ENCODE results near the gene EBF4.

The EBF4 gene

DNA sequence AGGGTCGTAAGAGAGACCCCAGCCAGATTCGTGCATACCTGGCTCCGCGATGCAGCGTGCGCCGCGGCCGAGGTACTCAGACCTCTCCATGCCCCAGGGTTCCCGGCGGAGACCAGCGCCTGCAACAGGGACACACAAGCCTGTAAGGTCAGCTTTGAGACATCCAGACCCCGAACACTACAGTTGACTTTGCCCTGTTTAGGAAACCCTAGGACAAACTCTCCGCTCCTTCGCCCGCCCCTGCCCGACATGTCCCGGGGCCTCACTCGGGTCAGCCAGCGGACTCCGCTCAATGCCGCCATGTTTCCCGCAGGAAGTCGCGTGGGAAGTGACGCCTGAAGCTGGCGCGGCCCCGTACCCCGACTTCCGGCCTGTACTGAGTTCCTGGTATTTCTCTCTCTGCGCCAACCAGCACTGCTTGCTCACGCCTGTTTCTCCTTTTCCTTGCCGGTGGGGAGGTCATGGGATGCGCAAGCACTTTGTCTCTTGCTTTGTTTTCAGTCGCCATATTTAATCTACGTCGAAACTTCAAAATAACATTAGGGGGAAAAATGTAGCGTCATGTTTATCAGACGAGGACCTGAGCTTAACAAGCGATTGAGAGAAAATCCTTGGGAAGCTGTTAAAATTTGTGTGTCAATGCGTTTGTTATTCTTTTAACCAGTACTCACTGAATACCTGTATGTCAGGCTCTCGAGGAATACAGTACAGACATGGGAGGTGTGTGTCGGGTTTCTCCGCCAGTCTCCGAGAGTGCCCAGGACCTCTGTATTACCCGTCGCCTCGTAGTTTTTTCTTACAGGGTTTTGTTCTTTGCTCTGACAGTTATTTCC lies 28.5 kb upstream of the EBF4 start, which contains the start of gene IDH3B:
Gene IDH3B (minus strand): TSS at position 330 of the 833 bp plus-strand sequence. CDS start 28 bp downstream, at position 302.
- H3K36me3 ChIP-seq (replicated peaks; ENCODE audit: low read depth, low read length) = peaks cover 22% of the 10 kb centered on the region
- no peaks in the 10 kb centered on the region for H3K27me3 ChIP-seq (ENCODE audit: low read depth, low read length)
- H3K27ac ChIP-seq (ENCODE audit: low read length) = peak within 1 kb of the TSS; percentile 73
- 0 out of 2 replicates have a peak, but pooled peaks cover 4% of the 10 kb centered on the region for H4K20me1 ChIP-seq (ENCODE audit: insufficient read depth, low read length)
- peak within 1 kb of the TSS; percentile 50 for H2AFZ ChIP-seq (ENCODE audit: low read depth, low read length)
- TF ChIP-seq, protein P1, sequence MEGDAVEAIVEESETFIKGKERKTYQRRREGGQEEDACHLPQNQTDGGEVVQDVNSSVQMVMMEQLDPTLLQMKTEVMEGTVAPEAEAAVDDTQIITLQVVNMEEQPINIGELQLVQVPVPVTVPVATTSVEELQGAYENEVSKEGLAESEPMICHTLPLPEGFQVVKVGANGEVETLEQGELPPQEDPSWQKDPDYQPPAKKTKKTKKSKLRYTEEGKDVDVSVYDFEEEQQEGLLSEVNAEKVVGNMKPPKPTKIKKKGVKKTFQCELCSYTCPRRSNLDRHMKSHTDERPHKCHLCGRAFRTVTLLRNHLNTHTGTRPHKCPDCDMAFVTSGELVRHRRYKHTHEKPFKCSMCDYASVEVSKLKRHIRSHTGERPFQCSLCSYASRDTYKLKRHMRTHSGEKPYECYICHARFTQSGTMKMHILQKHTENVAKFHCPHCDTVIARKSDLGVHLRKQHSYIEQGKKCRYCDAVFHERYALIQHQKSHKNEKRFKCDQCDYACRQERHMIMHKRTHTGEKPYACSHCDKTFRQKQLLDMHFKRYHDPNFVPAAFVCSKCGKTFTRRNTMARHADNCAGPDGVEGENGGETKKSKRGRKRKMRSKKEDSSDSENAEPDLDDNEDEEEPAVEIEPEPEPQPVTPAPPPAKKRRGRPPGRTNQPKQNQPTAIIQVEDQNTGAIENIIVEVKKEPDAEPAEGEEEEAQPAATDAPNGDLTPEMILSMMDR (IDR thresholded peaks at IDR 0.05; ENCODE audit: low read depth, low read length) = no peak
- TF ChIP-seq EZH2phosphoT487 (IDR thresholded peaks at IDR 0.05; ENCODE audit: low read depth) = no peak
- H3K9me3 ChIP-seq (ENCODE audit: insufficient read depth, low read length) = no peaks in the 10 kb centered on the region
- peak within 1 kb of the TSS; percentile 95 for H3K4me2 ChIP-seq (ENCODE audit: low read length)
- H3K9ac ChIP-seq (ENCODE audit: low read length) = peak within 1 kb of the TSS; percentile 84
- peaks cover 18% of the 10 kb centered on the region for H3K79me2 ChIP-seq (ENCODE audit: low read length)
- H3K4me3 ChIP-seq (ENCODE audit: low read length) = peak within 1 kb of the TSS; percentile 89
- H3K4me1 ChIP-seq (ENCODE audit: low read length) = peaks cover 11% of the 10 kb centered on the region

DNA sequence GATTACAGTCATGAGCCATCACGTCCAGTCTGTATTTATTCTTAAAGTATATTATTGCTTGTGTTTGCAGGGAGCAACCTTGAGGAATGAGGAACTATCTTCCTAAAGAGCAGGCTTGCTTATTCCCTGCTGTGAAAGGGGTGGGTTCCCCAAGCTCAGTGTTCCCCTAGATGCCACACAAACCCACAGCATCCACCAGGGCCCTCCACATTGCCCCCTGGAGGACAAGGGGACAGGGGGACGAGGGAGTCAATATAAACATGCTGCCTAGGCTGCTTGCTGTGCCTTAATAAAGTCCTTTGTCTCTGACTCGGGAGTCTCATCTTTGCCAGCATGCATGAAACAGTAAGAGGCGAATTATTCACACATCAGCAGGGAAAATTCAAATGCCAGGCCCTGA lies 20.6 kb upstream of the EBF4 start:
- Histone ChIP-seq H3K27me3 (ENCODE audit: low read depth, low read length) (no peaks in the 10 kb centered on the region), H3K36me3 (replicated peaks; ENCODE audit: low read depth, low read length) (no peaks in the 10 kb centered on the region), H3K79me2 (ENCODE audit: low read length) (no peaks in the 10 kb centered on the region), H3K4me2 (ENCODE audit: low read length) (no peak overlapping the region), H3K27ac (ENCODE audit: low read length) (no peak overlapping the region), H2AFZ (ENCODE audit: low read depth, low read length) (0 out of 2 replicates have a peak overlapping the region, but pooled peaks have one; percentile 33), H3K4me1 (ENCODE audit: low read length) (peaks cover 6% of the 10 kb centered on the region; the same call in 1 of the 2 replicates), H3K4me3 (ENCODE audit: low read length) (no peak overlapping the region), H4K20me1 (ENCODE audit: insufficient read depth, low read length) (no peaks in the 10 kb centered on the region), H3K9ac (ENCODE audit: low read length) (no peak overlapping the region), H3K9me3 (ENCODE audit: insufficient read depth, low read length) (no peaks in the 10 kb centered on the region)
- TF ChIP-seq EZH2phosphoT487 (IDR thresholded peaks at IDR 0.05; ENCODE audit: low read depth) = no peak
- TF ChIP-seq, protein P1 (IDR thresholded peaks at IDR 0.05; ENCODE audit: low read depth, low read length) = peak; percentile 40

DNA sequence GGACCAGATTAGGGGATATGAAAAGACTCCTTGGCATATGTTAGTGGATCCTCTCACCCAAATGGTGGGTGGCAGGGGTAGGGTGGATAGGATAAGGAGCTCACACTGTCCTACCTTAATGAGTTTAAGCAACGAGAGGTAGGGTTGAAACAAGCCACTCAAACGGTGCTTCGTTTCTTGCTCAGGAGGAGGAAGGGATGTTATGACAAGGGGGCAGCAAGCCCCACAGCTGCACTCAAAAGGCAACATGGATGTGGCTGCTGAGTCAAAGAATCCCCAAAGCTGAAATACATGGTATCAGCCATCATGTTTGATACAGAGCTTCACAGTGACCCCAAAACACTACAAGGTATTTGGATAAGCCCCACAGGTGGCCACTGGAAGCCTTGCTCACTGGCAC lies 20.1 kb upstream of the EBF4 start:
- no peak overlapping the region for H3K4me2 ChIP-seq (ENCODE audit: low read length)
- no peaks in the 10 kb centered on the region for H3K9me3 ChIP-seq (ENCODE audit: insufficient read depth, low read length)
- peaks cover 6% of the 10 kb centered on the region; the same call in 1 of the 2 replicates for H3K4me1 ChIP-seq (ENCODE audit: low read length)
- no peak overlapping the region for H3K4me3 ChIP-seq (ENCODE audit: low read length)
- no peaks in the 10 kb centered on the region for H3K79me2 ChIP-seq (ENCODE audit: low read length)
- no peaks in the 10 kb centered on the region for H4K20me1 ChIP-seq (ENCODE audit: insufficient read depth, low read length)
- H3K27ac ChIP-seq (ENCODE audit: low read length) = no peak overlapping the region
- H3K9ac ChIP-seq (ENCODE audit: low read length) = no peak overlapping the region
- no peaks in the 10 kb centered on the region for H3K27me3 ChIP-seq (ENCODE audit: low read depth, low read length)
- H2AFZ ChIP-seq (ENCODE audit: low read depth, low read length) = 0 out of 2 replicates have a peak overlapping the region, but pooled peaks have one; percentile 33
- H3K36me3 ChIP-seq (replicated peaks; ENCODE audit: low read depth, low read length) = no peaks in the 10 kb centered on the region
- no peak for TF ChIP-seq EZH2phosphoT487 (IDR thresholded peaks at IDR 0.05; ENCODE audit: low read depth)
- TF ChIP-seq, protein P1 (IDR thresholded peaks at IDR 0.05; ENCODE audit: low read depth, low read length) = no peak

DNA sequence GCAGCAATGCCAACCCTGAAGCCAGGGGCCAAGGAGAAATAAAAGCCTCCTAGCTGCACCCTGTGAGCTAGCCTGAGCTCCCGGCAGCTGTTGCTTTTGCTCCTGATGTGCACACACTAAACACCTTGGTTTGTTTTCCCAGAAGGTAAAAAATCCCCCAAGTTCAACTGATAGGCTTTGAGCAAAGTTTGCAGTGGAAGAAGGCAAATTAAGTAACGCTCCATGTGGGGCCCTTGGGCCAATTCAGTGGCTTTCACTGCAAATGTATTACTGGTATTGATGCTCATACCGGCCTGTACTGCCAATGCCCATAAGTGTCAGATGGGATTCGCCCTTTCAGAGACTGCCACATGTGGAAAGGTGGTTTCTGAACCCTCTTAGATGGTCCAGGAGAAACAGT lies 19.1 kb upstream of the EBF4 start:
- H3K9ac ChIP-seq (ENCODE audit: low read length) = no peak overlapping the region
- H3K79me2 ChIP-seq (ENCODE audit: low read length) = no peaks in the 10 kb centered on the region
- H2AFZ ChIP-seq (ENCODE audit: low read depth, low read length) = no peak overlapping the region
- no peaks in the 10 kb centered on the region for H4K20me1 ChIP-seq (ENCODE audit: insufficient read depth, low read length)
- no peak overlapping the region for H3K27ac ChIP-seq (ENCODE audit: low read length)
- H3K9me3 ChIP-seq (ENCODE audit: insufficient read depth, low read length) = no peaks in the 10 kb centered on the region
- peaks cover 6% of the 10 kb centered on the region; the same call in 1 of the 2 replicates for H3K4me1 ChIP-seq (ENCODE audit: low read length)
- no peaks in the 10 kb centered on the region for H3K36me3 ChIP-seq (replicated peaks; ENCODE audit: low read depth, low read length)
- H3K27me3 ChIP-seq (ENCODE audit: low read depth, low read length) = no peaks in the 10 kb centered on the region
- TF ChIP-seq, protein P1 (IDR thresholded peaks at IDR 0.05; ENCODE audit: low read depth, low read length) = no peak
- TF ChIP-seq EZH2phosphoT487 (IDR thresholded peaks at IDR 0.05; ENCODE audit: low read depth) = no peak
- H3K4me3 ChIP-seq (ENCODE audit: low read length) = no peak overlapping the region
- H3K4me2 ChIP-seq (ENCODE audit: low read length) = no peak overlapping the region
